C4-2B (cell line): ENCODE measurements around the gene MFNG.

ENCODE experiments used
- ZFX ChIP-seq: fragments of 450-650 bp; IDR thresholded peaks from 2 replicates; pipeline ENCODE4 v1.6.1; 2017
- TF ChIP-seq, protein P1 (sequence below): fragments of 450-650 bp; conservative IDR thresholded peaks from 2 replicates; pipeline ENCODE4 v1.5.1; 2017; ENCODE audit warnings: mild to moderate bottlenecking

DNA sequence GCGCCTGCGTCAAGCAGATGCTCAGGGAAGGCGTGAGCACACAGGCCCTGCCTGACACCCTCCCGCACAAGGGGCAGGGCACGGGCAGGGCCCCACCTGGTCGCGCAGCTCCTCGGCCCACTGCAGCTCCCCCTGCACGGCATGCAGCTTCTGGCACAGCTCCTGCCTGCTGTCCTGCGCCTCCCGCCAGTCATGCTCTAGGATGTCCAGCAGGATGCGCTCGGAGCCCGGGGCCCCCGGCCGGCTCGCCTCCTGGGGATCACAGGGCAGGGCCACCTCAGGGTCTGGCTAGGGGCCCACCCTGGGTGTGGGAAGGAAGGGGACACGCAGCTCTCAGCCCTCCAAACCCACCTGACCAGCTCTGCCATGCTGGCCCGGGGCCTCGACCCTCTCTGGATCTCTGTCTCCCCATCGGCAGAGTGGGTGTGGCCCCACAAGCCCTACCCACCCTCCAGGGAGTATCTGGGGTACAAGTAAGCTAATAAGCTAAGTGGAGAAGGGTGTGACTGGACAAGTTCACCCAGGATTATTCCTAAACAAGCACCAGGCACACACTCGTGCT is 22.3 kb upstream of the MFNG start:
- TF ChIP-seq ZFX: no peak; the same call in 1 of the 2 replicates
- TF ChIP-seq, protein P1, sequence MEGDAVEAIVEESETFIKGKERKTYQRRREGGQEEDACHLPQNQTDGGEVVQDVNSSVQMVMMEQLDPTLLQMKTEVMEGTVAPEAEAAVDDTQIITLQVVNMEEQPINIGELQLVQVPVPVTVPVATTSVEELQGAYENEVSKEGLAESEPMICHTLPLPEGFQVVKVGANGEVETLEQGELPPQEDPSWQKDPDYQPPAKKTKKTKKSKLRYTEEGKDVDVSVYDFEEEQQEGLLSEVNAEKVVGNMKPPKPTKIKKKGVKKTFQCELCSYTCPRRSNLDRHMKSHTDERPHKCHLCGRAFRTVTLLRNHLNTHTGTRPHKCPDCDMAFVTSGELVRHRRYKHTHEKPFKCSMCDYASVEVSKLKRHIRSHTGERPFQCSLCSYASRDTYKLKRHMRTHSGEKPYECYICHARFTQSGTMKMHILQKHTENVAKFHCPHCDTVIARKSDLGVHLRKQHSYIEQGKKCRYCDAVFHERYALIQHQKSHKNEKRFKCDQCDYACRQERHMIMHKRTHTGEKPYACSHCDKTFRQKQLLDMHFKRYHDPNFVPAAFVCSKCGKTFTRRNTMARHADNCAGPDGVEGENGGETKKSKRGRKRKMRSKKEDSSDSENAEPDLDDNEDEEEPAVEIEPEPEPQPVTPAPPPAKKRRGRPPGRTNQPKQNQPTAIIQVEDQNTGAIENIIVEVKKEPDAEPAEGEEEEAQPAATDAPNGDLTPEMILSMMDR: no peak
